IPS-20b (cell line): Measurements from ENCODE around the gene STAB1.

Experiments
- H3K27ac ChIP-seq: one replicate; pipeline ENCODE4 v1.5.1; 2013; ENCODE audit warnings: low read length
- H3K27me3 ChIP-seq: 2 replicates; pipeline ENCODE4 v1.6.1; 2013; ENCODE audit warnings: mild to moderate bottlenecking, low read length, inconsistent platforms; ENCODE audit not compliant: insufficient read depth
- H3K36me3 ChIP-seq: 2 replicates; pipeline ENCODE4 v1.6.1; 2013; ENCODE audit warnings: low read depth, mild to moderate bottlenecking, inconsistent platforms, low read length, moderate library complexity; ENCODE audit not compliant: insufficient read depth
- H3K4me1 ChIP-seq: 2 replicates; pipeline ENCODE4 v1.6.1; 2013; ENCODE audit warnings: mild to moderate bottlenecking, control low read depth, inconsistent platforms, low read length, moderate library complexity; ENCODE audit not compliant: insufficient read depth
- H3K4me3 ChIP-seq: 2 replicates; pipeline ENCODE4 v1.5.1; 2013; ENCODE audit warnings: mild to moderate bottlenecking, low read length, inconsistent platforms
- H3K9ac ChIP-seq: 2 replicates; pipeline ENCODE4 v1.6.1; 2013; ENCODE audit warnings: low read depth, mild to moderate bottlenecking, inconsistent platforms, low read length, moderate library complexity
- H3K9me3 ChIP-seq: 2 replicates; pipeline ENCODE4 v1.6.1; 2013; ENCODE audit warnings: mild to moderate bottlenecking, low read depth, low read length, inconsistent platforms; ENCODE audit not compliant: insufficient read depth

The STAB1 gene

DNA sequence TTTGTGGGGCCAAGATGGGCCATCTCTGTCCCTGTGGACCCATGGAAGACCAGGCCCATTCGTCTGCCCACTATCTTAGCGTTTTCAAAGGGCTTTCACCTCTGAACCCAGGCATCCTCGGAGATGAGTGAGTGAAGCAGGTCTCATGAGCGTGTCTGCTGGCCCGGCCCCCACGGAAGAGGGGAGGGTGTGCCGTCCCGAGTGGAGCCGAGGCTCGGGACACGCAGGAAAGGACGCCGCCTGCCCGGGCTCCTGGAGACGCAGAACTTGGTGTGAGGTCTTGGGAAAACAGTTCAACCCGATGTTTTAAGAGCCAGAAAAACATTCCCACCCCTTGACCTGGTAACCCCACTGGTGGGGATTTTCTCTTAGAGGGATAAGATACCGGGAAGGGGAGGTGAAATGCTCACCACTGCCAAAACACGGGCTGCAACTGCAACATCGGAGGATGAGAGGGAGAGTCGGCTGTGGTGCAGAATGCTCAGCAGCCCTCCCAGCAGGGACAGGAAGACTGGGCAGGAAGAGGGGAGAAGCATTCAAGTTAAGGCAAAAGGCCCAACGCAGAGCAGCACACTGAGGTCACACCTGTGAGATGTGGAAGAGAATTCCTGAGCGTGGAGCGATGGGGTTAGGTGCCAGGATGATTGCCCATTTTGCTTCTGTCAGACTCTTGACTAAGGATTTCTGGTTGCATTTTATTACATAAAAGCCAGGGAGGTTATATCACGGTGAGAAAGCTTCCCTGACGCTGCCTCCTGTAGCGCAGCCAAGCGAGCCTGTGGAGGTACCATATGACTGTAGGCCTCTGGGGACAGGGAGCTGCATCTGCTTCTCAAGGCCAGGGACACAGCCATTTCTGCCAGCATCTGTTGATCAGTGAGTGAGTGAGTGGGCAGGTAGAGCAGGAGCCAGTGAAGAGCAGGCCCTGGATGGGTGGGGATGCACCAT is 14.1 kb upstream of the STAB1 start:
- Histone ChIP-seq H3K27ac (no peak overlapping the region), H3K9me3 (no peaks in the 10 kb centered on the region), H3K9ac (no peak overlapping the region), H3K4me1 (no peaks in the 10 kb centered on the region), H3K4me3 (no peak overlapping the region), H3K27me3 (no peaks in the 10 kb centered on the region), H3K36me3 (peaks cover 87% of the 10 kb centered on the region)

DNA sequence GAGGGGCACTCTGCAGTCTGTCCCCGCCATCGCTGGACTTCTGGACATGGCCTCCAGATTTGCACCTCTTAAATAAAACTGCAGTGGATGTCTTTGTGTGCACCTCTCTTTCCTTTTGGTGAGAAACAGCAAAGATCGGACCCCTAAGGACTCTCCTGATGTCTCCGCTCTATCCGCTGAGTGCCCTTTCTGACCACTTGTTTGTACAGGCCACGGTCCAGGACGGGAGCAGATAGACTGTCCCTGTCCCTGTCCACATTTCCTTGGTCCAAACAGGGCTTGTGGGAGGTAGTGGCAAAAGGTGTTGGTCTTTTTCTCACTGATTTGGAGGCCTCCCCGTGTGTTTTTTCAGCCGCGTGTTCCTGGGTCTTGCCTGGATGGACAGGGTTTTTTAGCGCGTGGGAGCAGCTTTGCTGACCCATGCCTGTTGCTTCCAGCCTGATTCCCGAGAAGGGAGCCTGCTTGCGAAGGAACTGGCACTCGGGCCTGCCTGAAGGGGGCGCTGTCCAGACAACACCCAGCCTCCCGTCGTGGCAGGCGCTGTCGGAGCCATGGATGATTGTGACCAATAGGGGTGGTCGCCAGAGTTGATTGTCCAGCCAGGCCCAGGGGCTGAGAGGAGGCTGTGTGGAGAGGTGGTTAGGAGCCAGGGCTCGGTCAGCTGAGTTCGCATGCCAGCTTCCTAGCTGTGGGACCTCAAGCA is 13.2 kb upstream of the STAB1 start:
- Histone ChIP-seq H3K27ac (no peak overlapping the region), H3K36me3 (peaks cover 86% of the 10 kb centered on the region), H3K27me3 (no peaks in the 10 kb centered on the region), H3K4me3 (no peak overlapping the region), H3K9ac (no peak overlapping the region), H3K4me1 (no peaks in the 10 kb centered on the region), H3K9me3 (no peaks in the 10 kb centered on the region)

GRCh38 chr3:52483081-52483480 is 12.1 kb upstream of the STAB1 start:
- no peaks in the 10 kb centered on the region for H3K4me1 ChIP-seq
- H3K4me3 ChIP-seq, result no peak overlapping the region
- no peaks in the 10 kb centered on the region for H3K27me3 ChIP-seq
- no peak overlapping the region for H3K27ac ChIP-seq
- H3K9me3 ChIP-seq, result no peaks in the 10 kb centered on the region
- peaks cover 85% of the 10 kb centered on the region for H3K36me3 ChIP-seq
- H3K9ac ChIP-seq, result no peak overlapping the region

GRCh38 chr3:52483577-52484381 is 11.4 kb upstream of the STAB1 start:
- Histone ChIP-seq H3K9ac (no peak overlapping the region), H3K9me3 (no peaks in the 10 kb centered on the region), H3K36me3 (peaks cover 84% of the 10 kb centered on the region), H3K27me3 (no peaks in the 10 kb centered on the region), H3K4me1 (no peaks in the 10 kb centered on the region), H3K27ac (no peak overlapping the region), H3K4me3 (no peak overlapping the region)

DNA sequence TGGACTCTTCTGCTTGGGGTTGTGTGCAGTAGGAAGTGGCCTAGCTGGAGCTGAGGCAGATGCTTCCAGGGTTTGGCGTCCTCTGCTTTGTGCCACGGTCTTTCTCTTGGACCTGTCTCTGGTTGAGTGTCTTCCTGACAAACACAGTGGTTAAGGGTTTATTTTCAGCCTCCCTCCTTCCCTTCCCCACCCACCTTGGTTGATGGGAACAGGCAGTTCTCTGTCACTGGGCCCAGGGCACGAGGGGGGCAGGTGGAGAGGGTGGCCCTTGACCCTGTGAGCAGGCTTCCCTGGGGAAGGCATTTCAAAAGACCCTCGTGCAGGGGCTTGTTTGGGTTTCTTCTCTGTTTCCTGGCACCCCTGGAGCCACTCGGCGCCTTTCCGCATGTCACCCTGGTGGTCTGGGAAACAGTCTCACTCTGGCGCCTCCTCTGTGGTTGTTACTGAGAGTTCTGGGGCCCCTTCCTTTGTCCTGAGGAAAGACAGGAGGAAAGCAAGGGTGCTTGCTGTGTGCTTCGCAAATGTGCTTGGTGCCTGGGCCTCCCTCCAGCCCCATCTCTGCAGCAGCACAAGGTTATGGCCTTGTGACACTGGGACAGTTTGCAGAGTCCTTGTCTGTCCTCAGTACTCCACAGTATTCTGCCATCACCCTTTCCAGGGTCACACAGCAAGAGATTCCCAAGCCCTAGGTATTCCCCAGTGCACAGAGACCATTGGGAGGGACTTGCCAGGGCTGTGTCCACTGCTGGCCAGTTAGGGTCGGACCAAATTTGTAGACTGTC is 10.3 kb upstream of the STAB1 start:
- no peak overlapping the region for H3K4me3 ChIP-seq
- peaks cover 84% of the 10 kb centered on the region for H3K36me3 ChIP-seq
- no peaks in the 10 kb centered on the region for H3K4me1 ChIP-seq
- no peak overlapping the region for H3K27ac ChIP-seq
- no peak overlapping the region for H3K9ac ChIP-seq
- no peaks in the 10 kb centered on the region for H3K27me3 ChIP-seq
- H3K9me3 ChIP-seq, result no peaks in the 10 kb centered on the region

DNA sequence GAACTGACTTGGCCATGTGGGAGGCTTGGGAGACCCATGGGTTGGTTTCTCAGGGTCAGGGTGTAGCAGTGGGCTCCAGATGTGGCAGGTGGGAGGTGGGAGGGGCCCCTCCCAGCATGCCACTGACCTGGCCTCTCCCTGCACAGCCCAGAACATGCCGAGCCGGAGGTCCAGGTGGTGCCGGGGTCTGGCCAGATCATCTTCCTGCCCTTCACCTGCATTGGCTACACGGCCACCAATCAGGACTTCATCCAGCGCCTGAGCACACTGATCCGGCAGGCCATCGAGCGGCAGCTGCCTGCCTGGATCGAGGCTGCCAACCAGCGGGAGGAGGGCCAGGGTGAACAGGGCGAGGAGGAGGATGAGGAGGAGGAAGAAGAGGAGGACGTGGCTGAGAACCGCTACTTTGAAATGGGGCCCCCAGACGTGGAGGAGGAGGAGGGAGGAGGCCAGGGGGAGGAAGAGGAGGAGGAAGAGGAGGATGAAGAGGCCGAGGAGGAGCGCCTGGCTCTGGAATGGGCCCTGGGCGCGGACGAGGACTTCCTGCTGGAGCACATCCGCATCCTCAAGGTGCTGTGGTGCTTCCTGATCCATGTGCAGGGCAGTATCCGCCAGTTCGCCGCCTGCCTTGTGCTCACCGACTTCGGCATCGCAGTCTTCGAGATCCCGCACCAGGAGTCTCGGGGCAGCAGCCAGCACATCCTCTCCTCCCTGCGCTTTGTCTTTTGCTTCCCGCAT is 7.9 kb upstream of the STAB1 start:
- H3K27me3 ChIP-seq, result no peaks in the 10 kb centered on the region
- H3K9ac ChIP-seq, result no peak overlapping the region
- no peak overlapping the region for H3K27ac ChIP-seq
- H3K9me3 ChIP-seq, result no peaks in the 10 kb centered on the region
- H3K4me3 ChIP-seq, result no peak overlapping the region
- H3K4me1 ChIP-seq, result no peaks in the 10 kb centered on the region
- H3K36me3 ChIP-seq, result peaks cover 84% of the 10 kb centered on the region

DNA sequence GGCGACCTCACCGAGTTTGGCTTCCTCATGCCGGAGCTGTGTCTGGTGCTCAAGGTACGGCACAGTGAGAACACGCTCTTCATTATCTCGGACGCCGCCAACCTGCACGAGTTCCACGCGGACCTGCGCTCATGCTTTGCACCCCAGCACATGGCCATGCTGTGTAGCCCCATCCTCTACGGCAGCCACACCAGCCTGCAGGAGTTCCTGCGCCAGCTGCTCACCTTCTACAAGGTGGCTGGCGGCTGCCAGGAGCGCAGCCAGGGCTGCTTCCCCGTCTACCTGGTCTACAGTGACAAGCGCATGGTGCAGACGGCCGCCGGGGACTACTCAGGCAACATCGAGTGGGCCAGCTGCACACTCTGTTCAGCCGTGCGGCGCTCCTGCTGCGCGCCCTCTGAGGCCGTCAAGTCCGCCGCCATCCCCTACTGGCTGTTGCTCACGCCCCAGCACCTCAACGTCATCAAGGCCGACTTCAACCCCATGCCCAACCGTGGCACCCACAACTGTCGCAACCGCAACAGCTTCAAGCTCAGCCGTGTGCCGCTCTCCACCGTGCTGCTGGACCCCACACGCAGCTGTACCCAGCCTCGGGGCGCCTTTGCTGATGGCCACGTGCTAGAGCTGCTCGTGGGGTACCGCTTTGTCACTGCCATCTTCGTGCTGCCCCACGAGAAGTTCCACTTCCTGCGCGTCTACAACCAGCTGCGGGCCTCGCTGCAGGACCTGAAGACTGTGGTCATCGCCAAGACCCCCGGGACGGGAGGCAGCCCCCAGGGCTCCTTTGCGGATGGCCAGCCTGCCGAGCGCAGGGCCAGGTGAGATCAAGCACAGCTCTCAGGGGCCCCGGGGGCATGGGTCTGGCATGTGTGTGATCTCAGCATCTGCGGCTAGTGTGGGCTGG is 7.1 kb upstream of the STAB1 start:
- no peak overlapping the region for H3K4me3 ChIP-seq
- no peak overlapping the region for H3K9ac ChIP-seq
- no peaks in the 10 kb centered on the region for H3K4me1 ChIP-seq
- H3K36me3 ChIP-seq, result peaks cover 84% of the 10 kb centered on the region
- H3K27ac ChIP-seq, result no peak overlapping the region
- H3K27me3 ChIP-seq, result no peaks in the 10 kb centered on the region
- H3K9me3 ChIP-seq, result no peaks in the 10 kb centered on the region

DNA sequence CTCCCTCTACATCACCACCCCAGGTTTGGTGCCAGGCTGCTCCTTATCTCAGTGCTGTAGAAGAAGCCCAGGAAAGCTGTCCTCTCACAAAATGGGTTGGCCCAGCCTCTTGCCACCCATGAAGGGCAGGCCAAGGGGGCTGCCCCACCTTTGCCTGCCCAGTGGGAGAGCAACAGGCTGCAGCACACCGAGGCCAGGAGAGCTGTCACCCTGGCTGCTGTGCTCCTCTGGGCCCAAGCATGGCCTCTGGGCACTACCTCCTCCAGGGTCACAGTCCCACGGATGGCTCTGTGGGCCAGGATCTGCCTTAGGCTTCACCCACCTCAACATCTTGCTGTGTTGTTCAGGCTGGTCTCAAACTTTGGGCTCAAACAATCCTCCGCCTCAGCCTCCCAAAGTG is 6.4 kb upstream of the STAB1 start:
- Histone ChIP-seq H3K9ac (no peak overlapping the region), H3K4me1 (no peaks in the 10 kb centered on the region), H3K27me3 (no peaks in the 10 kb centered on the region), H3K4me3 (no peak overlapping the region), H3K9me3 (no peaks in the 10 kb centered on the region), H3K36me3 (peaks cover 83% of the 10 kb centered on the region), H3K27ac (no peak overlapping the region)

- H3K9ac ChIP-seq, result no peak overlapping the region
- H3K27ac ChIP-seq, result no peak overlapping the region
- H3K9me3 ChIP-seq, result no peaks in the 10 kb centered on the region
- no peaks in the 10 kb centered on the region for H3K4me1 ChIP-seq
- H3K4me3 ChIP-seq, result no peak overlapping the region
- peaks cover 83% of the 10 kb centered on the region for H3K36me3 ChIP-seq
- H3K27me3 ChIP-seq, result no peaks in the 10 kb centered on the region
Observed at GRCh38 chr3:52489453-52489852, 5.7 kb upstream of the STAB1 start.
